ENCODE results near the gene RAPGEF5. TPM values are rescaled to one million over a fixed set of nuclear protein-coding genes. Genes with fewer than 3 reads are reported as not detected.

The RAPGEF5 gene
- polyA plus RNA-seq (2013, experiment 1 of 2; ENCODE audit: insufficient read length), result 0.05 TPM
- polyA plus RNA-seq (2013, experiment 2 of 2; ENCODE audit: insufficient read length), result 0.07 TPM

DNA sequence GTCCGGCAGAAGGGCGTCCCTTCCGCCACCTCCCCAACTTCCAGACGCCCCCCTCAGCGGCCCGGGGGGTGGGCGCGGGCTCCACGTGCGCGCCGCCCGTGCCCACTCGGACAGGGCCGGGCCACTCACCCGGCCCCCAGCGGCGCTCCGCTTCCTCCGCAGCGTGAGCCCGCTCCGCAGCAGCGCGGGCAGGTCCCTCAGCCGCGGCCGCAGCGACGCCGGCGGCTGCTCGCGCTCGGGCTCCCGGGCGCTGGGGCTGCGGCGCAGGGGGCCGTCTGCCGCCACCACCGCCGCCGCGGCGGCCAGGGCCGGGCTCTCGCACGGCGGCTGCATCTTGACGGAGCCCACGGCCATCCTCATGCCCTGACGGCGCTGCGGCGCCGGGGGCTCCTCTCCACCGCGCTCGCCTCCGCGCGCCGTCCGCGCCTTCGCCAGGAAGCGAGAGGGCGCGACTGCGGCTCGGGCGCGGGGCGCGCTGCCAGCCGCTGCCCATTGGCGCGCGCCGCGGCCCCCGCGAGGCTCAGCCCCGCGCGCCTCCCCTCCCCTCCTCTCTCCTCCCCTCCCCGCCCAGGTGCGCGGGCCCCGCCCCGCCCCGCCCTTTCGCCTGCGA is at the start of gene RAPGEF5:
Gene RAPGEF5 (minus strand): TSS at position 454 of the 610 bp plus-strand sequence. CDS start 94 bp downstream, at position 360.
- DNase-seq, result peak; percentile 6

DNA sequence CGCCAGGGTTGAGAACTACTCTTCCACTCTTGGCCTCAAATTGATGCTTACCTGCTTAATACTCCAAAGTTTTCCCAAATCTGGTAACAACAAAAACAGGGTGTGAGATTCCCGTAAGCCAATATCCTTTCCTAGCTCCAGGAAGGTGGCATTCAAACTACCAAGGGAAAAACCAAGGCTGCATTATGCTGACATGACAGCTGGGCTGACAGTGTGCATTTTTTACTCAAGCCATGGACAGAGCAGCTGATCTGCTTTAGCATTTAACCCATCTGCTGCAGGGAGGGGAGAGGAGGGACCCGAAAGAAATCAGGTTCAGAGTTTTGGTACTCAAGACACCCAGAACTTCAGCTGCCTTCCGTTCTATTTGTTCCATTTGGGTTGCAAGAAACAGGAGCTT is 49.8 kb upstream of the RAPGEF5 start:
- DNase-seq, result no peak

GRCh38 chr7:22404421-22405023 is 47.6 kb upstream of the RAPGEF5 start:
- no peak for DNase-seq

DNA sequence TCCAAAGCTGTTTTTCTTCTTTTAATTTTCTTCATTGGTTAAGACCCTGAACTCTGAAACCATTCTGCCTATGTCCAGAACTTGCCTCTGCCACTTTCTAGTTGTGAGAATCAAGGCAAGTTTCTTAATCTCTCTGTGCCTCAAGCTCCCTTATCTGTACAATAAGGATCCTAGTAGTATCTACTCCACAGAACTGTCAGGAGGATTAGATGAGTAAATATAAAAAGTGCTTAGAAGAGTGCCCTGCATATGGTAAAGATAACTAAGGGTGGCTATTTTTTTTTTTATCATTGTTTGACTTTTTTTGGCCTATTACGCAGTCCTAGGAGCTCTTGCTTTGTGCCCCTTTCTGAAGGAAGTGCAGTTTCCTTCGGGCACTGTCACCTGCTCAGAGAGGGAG is 46.4 kb upstream of the RAPGEF5 start:
- DNase-seq, result no peak

DNA sequence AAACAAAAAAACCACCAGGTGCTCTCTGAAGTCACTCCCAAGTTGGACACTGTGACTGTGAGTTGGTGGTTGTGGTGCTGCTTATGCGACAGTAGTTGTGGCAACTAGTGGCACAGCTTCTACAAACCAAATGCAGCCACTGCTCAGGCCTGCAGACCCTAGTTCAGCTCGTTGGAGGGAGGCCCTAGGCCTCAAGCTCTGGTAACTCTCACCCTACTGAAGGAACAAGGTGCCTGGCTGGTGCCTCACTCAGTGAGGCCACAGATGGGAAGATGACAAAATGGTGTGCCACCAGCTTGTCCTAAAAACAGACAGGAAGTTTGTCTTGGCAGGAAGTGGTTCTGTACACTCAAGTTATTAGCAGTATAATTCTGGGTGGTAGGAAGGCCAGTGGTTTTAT is 45.3 kb upstream of the RAPGEF5 start:
- no peak for DNase-seq

GRCh38 chr7:22400936-22401553 is 44.1 kb upstream of the RAPGEF5 start:
- no peak for DNase-seq

DNA sequence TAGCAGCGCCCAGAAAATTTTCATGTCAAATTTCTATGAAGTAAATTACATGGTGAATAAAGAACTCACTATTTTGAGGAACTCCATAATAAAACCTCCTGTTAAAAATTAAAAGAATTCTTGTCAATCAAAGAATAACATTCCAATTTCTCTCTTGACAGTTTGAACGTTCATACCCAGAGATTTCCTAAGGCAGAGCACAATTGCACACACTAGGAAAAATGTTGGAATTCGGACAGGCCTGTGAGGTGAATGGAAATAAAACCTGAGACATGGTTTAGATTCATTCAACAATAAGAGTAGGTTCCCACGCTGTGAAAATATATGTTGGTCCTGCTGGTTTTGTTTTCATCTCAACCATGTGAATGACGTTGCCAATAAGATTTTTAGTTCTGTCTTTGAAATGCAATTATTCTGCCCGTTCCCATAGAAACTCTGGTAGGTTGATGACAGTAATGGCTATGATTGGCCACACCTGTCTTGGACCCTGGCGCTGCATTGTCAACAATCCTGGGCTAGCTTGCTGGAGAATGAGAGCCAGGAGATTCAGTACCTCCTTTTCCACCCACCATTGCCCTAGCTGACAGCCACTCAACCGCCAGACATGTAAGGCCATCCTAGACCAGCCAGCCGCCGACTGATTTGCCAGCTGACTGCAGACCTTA is 43.3 kb upstream of the RAPGEF5 start:
- no peak for DNase-seq

- no peak for DNase-seq
Measured at GRCh38 chr7:22399546-22399945, 42.6 kb upstream of the RAPGEF5 start.

GRCh38 chr7:22399091-22399490 is 42.1 kb upstream of the RAPGEF5 start:
- DNase-seq, result no peak

- DNase-seq, result no peak
Measured at GRCh38 chr7:22397981-22398380, 41.0 kb upstream of the RAPGEF5 start.

DNA sequence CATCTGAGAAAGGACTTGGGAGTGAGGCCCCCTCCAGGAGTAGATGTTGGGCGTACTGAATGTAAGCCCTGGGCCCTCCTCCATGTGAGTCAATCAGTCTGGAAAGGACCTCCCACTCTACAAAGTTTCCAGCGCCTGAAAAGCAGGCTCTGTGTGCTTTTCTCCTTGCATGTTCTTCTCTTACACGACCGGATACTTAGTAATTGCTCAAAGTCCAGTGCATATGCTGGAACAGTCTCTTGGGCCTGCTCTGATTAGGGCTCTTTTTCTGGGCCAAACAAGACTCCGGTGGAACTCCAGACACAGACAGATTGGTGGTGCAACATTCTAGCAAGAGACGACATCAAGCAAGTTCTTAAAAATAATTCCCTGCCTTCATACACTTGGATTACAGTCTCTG is 38.3 kb upstream of the RAPGEF5 start:
- DNase-seq, result no peak

GRCh38 chr7:22394739-22395138 is 37.8 kb upstream of the RAPGEF5 start:
- no peak for DNase-seq

GRCh38 chr7:22393913-22394729 is 37.2 kb upstream of the RAPGEF5 start:
- DNase-seq, result no peak

- no peak for DNase-seq
Measured at GRCh38 chr7:22390516-22390915, 33.6 kb upstream of the RAPGEF5 start.

GRCh38 chr7:22389892-22390291 is 32.9 kb upstream of the RAPGEF5 start:
- DNase-seq, result no peak

DNA sequence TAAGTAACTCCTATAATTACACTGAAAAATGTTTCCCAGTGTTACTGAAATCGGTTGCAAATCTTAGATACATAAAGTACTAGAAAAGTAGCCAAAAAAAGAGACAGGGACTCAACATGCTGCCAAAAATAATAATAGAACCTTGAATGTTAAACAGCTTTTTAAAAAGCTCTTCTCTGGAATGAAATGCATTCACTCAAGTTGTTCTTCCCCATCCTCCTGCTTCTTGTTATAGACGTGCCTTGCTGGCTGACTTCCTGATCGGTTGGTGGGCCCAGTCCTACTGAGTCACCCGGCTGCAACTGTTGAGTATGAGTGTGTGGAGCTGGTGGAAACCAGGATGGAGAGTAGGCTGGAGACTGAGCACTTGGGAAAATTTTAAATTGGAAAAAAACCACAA is 30.6 kb upstream of the RAPGEF5 start:
- DNase-seq, result peak; percentile 54

GRCh38 chr7:22386865-22387264 is 29.9 kb upstream of the RAPGEF5 start:
- DNase-seq, result no peak

DNA sequence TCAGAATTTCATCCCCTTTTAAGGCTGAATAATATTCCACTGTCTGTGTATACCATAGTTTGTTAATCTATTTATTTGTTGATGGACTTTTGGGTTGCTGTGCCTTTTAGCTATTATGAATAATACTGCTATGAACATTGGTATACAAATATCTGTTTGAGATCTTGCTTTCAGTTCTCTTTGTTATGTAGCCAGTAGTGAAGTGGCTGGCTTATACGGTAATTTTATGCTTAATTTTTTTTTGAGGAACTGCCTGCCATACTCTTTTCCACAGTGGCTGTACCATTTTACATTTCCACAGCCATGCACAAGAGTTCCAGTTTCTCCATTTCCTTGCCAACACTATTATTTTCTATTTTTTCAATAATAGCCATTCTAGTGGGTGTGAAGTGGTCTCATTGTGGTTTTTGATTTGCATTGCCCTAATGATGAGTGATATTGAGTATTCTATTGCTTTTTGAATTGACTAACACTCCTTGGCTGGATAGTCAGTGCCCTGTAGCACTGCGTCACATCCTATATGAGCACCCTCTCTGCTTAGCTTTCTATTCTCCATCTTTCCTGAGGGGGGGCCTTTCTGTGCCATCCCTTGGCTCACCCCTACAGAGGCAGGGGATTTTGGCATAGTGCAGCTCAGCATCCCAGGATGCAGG is 29.4 kb upstream of the RAPGEF5 start:
- DNase-seq, result no peak

DNA sequence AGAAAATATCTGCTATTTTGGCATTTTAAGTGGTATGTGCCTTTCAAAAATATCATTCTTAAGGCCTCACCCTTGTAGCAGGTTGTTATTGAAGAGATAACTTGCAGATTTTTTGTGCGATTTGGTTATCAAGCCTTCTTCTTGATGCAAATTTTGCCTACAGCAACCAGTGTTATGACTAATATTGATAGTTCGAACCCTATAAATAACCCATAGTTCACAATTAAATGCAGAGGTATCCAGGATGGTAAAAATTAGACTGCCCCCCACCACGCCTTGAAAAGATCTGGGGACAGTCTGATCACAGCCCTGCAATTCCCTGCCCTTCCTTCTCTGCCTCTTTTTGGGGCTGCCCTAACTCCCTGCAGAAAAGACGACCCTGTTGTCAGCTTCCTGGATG is 28.4 kb upstream of the RAPGEF5 start:
- no peak for DNase-seq

DNA sequence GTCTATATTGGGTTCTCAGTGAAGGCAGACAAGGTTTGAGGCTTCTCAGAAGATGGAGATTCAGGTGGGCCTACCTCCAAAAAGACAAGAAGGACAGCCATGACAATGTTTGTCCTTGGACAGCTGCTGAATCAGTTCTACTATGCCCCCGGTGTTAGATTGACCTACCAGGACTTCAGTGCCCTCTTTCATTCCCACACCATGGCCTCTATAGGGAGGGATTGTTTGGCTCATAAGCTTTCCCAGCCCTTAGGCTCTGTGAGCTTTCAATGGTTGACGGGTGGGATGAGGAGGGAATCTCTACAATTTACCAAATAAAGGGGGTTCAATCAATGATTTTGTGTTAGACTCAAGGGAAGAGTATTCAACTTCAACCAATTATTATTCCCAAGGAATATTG is 23.4 kb upstream of the RAPGEF5 start:
- no peak for DNase-seq

DNA sequence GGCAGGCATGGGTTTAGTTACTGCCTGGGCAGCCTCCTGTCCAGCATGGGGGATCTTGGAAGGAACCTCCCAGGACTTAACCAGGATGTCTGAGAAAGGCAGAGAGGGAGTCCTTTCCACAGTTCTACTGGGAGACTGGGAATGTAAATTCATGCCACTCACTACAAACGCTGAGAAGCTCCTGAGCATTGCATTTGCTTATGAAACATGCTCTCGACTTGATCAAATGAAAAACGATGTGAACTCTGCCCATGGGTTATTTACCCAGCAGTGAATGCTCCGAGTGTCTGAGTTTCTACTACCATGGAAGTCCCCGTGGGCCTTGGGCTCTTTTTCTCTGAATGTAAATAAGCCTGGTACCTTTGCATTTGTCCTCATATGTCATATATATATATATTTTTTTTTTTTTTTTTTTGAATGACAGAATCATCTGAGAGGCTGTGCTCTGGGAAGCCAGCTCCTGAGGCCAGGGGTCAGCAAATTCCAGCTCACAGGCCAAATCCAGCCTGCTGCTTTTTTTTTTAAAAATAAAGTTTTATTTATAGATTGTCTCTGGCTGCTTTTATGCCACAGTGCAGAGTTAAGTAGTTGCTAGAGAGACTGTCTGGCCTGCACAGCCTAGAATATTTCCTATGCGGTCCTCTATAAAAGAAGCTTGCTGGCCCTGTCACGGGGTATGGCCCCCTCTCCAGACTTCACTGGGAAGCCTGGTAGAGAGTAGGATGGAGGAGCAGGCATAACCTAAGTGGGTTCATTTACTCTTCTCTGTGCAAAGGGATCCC is 21.4 kb upstream of the RAPGEF5 start:
- no peak for DNase-seq

All from fibroblast of skin of back (primary cell).